ENCODE results near the gene ALDH5A1.
A peak's percentile ranks its signal among the peaks of the same experiment; 100 is the strongest.

Gene ALDH5A1

DNA sequence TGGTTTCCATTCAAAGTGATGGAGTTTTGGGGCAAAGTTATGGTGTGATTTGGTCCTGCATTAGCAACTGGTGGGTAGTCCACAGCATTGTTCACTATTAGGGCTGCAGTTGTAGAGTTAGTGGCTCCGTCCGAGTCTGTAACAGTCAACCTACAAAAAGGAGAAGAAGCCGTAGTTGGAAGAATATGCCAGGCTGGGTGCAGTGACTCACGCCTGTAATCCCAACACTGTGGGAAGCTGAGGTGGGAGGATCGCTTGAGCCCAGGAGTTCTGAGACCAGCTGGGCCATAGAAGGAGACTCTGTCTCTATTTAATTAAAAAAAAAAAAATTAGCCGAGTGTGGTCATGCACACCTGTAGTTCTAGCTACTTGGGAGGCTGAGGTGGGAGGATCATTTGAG, 81.7 kb downstream of the ALDH5A1 start:
- DNase-seq: no peak

GRCh38 chr6:24581084-24581669, 86.4 kb downstream of the ALDH5A1 start:
- peak; percentile 84 for DNase-seq

DNA sequence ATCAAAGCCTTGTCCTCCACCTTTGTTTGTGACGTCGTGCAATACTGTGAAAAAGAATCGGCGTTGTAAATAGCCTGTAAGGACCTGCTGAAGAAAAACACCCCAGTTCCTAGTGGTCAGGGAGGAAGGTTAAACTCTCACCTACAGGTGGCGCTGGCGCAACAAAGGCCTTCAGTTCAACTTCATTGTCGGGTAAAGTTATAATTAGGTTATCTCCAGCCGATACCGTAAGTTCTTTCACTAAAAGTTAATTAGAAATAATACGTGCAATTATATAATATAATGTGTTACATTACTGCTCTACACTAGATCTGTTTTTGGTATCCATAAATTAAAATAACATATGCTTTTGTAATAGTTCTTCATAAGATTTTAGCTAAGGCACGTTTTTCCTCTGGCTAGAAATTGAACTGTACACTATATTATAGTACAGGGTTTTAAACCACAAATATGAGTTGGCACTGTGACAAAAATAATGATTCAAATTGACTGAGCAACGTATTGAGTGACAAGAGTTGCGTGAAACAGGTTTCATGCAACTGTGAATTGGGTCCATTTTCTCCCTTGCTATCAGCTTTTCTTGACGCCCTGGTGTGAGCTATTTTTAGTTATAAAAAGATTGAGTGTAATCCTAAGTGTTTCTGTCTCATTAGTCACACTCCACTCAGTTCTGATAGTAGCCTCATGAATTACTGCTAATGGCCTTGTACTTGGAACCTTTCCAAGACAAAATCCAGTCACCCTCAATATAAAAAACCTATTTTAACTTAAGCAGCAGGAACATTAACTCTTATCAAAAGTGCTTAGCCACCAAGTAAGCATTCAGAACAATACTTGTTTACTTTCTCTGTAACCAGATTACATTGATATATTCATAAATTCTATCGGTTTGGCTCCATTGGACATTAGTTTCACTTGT, 89.0 kb downstream of the ALDH5A1 start:
- peak; percentile 84 for DNase-seq

DNA sequence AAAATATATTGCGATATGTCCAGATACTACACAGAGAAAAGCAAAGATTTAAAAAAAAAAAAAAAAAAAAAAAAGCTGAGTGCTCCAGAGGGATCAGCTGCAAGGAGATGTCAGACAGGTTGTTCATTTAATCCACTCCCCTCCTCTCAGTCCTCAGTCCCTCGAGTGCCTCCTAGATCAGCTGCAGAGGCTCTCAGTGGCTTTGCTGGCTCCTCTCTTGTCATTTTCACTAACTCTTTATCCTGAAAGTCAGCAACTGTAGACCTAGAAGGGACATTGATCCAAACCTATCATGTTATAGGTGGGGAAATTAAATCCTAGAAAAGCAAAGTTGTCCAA, 89.6 kb downstream of the ALDH5A1 start:
- no peak for DNase-seq
